HG03442 (cell line): ENCODE measurements around the gene NUDC.
A peak's percentile ranks its signal among the peaks of the same experiment; 100 is the strongest.
"Not testable (repeated sequence)": the region's sequence is repeated elsewhere in the genome, so short reads cannot be mapped to it uniquely, and the experiment has no call there.

Experiments used
- ATAC-seq: cut with Tn5 transposase; IDR thresholded peaks from one replicate; pipeline ENCODE4 v1.9.1; 2021; ENCODE audit warnings: mild to moderate bottlenecking, moderate library complexity; ENCODE audit not compliant: unreplicated experiment

The NUDC gene

GRCh38 chr1:26921540-26922430 lies at the start of gene NUDC:
NUDC (plus strand) TSS chr1:26921743; CDS start chr1:26921849, 106 bp downstream.
- peak; percentile 94 for ATAC-seq

DNA sequence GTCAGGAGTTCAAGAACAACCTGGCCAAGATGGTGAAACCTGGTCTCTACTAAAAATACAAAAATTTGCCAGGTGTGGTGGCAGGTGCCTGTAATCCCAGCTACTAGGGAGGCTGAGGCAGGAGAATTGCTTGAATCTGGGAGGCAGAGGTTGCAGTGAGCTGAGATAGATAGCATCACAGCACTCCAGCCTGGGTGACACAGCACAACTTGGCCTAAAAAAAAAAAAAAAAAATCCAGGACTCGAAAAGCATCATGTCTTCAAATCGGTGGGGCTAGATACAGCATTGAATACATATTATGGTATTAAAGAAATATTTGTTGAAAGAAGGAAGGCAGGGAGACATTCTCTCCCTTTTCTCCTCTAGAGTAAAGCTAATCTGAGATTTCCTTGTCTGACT lies 48.4 kb upstream of the NUDC start:
- ATAC-seq, result not testable (repeated sequence)

- no peak for ATAC-seq
Observed at GRCh38 chr1:26874896-26875295, 46.6 kb upstream of the NUDC start.

- no peak for ATAC-seq
Observed at GRCh38 chr1:26877326-26877725, 44.2 kb upstream of the NUDC start.

- no peak for ATAC-seq
Observed at GRCh38 chr1:26879793-26880192, 41.8 kb upstream of the NUDC start.

- not testable (repeated sequence) for ATAC-seq
Observed at GRCh38 chr1:26881611-26882010, 39.9 kb upstream of the NUDC start.

GRCh38 chr1:26882696-26883463 lies 38.7 kb upstream of the NUDC start:
- ATAC-seq, result no peak

GRCh38 chr1:26887125-26887524 lies 34.4 kb upstream of the NUDC start:
- ATAC-seq, result no peak

DNA sequence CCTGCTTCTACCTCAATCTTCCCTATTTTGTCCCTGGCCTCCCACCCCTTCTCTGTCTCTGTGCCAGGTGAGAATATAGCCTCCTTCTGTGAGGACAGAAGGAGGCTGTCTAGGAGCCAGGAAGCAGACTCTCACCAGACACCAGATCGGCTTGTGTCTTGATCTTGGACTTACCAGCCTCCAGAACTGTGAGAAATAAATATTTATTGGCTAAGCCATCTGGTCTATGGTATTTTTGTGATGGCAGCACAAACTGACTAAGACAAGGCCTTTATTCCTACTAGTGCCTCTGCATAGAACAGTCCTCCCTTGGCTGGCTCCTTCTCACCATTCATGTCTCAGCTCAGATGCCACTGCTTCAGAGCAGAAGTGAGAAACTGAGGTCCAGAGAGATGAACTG lies 33.3 kb upstream of the NUDC start:
- no peak for ATAC-seq

- peak; percentile 76 for ATAC-seq
Observed at GRCh38 chr1:26889551-26890466, 31.7 kb upstream of the NUDC start, which contains the start of gene GPN2. GPN2 (minus strand) TSS chr1:26890283; CDS start chr1:26890096, 187 bp downstream.

GRCh38 chr1:26890467-26890796 lies 31.1 kb upstream of the NUDC start:
- ATAC-seq, result peak; percentile 14

DNA sequence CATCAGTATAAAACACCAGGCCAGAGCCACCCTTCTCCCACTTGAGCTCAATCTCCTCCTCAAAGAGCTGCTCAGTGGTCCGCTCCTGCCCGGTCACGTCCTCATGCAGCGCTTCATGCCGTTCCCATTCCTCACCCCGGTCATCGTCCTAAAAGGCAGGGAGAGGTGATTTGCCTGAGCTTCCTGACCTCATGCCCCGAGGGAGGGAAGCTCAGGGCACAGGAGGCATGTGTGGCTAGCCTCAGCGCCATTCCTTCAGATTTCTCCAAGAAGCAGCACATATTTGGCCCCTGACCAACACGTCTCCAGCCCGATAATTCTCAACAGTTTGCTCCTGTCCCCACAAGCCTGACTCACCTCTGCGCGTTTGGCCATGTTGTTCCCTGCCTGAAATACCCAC lies 27.3 kb upstream of the NUDC start:
- ATAC-seq, result no peak

GRCh38 chr1:26897351-26897750 lies 24.2 kb upstream of the NUDC start:
- no peak for ATAC-seq

DNA sequence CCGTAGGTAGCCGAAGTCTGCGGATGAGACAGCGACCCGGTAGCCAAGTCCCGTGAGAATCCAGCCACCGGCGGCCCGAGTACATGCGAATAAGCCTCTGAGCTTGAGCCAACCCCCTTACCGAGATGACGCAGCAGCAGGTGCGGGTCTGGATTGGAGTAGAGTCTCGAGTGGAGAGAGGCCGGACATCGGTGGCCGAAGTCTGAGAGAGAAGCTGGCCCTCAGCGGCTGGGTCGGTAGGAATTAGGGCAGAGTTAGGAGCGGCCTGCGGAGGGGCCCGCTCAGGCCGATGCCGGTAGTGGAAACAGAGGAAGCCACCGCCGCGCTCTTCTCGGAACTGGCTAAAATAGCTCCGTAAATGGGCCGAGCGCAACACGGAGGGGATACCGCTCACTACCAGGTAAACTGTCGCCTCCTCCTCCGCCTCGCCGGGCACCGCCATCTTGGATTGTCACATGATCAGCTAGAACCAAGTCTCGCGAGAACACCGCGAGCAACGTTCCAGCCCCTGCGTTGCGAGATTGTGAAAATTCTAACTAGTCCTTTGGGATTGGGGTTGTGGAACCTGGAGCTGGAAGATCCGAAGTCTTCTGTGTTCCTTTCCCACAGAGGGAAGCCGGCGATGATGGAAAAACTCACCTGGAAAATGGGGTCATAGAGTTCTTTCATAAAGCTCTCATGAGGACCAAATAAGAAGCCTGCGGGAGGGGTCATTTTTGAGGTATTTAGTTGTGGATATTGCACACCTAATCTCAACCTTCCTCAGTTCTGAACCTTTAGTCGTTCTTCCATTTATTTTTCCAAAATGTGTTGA lies 21.3 kb upstream of the NUDC start, which contains the start of gene GPATCH3:
TSS of gene GPATCH3 (minus strand) at position 467 of the 814 bp plus-strand sequence. CDS start at position 442, 25 bp downstream.
- peak; percentile 60 for ATAC-seq

DNA sequence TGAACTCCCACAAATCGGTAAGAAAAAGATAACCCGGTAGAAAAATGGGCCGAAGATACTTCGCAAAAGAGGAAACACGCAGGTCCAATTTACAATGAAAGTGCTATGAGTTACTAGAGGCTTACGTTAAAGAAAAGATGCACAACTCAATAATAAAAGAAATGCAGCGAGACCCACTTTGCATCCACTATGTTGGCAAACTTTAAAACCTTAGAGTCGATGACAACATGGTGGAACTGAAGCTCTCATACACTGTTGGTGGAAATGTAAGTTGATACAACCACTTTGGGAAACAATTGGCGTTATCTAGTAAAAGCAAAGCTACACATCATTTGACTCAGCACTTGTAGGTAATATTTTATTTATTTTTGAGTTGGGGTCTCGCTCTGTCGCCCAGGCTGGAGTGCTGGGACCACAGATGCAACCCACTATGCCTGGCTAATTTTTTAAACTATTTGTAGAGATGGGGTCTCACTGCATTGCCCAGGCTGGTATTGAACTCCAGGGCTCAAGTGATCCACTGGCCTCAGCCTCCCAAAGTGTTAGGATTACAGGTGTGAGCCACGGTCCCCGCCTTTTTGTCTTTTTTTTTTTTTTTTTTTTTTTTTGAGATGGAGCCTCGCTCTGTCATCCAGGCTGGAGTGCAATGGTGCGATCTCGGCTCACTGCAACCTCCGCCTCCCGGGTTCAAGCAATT lies 20.6 kb upstream of the NUDC start:
- ATAC-seq, result no peak

DNA sequence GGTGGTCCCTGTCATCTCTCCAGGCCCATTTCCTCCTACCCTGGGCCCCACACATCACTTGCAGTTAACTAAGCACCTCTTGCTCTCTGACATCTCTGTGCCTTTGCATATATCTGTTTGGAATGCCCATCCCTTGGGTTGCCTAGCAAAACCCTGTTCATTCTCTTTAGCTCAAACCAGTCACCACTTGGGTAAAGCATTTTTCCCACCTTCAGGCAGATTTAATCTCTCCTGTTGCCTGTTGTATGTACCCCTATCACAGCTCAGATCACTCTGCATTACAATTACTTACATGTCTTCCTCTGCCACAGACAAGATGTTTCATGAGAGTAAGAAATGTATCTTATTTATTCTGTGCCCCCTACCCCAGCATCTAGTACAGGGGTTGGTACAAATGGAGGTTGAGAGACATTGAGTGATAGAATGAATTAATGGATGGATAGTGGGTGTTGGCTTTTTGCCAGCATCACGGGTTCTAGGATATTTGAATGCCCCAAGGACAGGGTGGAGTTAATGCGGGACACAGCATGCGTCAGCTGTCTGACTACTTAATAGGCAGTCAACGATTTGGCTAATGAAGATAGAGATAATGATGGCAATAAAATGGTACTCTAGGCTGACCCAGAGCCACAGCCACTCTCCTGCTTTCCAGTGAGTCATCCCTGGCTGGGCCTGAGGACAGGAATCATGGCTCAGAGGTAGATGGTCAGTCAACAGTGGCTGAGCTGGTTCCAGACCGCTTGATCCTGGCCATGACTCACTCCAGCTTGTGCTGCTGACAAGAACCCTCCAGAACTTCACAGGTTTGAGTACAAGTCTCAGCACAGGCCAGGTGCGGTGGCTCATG lies 14.2 kb upstream of the NUDC start:
- ATAC-seq, result no peak

DNA sequence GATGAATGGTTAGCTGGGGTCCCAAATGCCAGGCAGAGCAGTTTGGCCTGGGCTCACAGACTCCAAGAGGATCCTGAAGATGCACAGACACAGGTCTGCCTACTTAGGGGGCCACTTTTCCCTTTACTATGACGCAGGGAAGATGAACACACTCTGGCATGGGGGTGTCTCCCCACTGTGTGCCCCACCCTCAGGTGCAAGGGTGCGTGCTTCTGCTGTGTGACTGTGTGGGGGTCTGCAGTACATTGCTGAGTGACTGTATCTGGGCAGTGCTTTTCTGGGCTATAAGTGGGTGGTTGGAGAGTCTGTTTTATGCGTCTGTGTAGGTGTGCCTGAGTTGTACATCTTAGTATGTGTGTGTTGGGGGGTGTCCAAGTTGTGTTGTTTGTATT lies 11.6 kb upstream of the NUDC start:
- ATAC-seq, result no peak

DNA sequence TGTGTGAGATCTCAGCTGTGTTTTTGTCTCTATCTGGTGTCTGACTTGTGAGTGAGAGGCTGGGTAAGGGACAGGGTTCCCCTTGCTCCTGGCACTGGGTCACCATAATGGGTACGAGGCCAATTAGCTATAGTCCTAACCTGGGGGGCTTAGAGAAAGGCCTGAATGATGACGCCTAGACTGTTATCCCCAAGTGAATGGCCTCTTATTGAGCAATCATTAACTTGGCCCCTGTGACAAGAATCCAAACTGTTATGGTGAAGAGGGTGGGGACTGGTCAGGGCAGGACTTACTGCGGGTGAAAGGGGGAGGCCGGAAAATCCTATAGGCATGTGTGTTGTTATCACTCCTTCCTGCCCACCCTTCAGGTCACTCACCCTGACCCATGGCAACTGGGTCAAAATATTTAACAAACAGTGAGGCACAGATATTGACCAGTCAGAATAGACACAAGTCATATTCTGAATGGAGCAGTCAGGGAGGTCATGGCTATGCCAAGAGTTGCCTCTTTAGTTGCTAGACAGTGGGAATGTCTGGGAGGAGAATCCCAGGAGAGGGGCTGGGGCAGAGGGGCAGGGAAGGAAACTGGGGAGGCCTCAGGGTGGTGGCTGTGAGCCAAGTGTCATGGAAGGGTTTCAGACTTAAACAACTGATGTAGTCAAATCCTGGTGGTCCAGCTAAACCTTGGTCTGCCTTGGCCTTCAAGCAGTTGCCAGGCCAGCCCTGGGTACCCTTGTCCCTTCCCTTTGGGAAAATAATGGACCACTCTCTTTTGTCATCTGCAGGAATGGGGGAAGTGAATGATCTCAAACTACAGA lies 11.0 kb upstream of the NUDC start:
- no peak for ATAC-seq
